ENCODE data around the gene MXRA8.
A peak's percentile ranks its signal among the peaks of the same experiment; 100 is the strongest.

The MXRA8 gene

DNA sequence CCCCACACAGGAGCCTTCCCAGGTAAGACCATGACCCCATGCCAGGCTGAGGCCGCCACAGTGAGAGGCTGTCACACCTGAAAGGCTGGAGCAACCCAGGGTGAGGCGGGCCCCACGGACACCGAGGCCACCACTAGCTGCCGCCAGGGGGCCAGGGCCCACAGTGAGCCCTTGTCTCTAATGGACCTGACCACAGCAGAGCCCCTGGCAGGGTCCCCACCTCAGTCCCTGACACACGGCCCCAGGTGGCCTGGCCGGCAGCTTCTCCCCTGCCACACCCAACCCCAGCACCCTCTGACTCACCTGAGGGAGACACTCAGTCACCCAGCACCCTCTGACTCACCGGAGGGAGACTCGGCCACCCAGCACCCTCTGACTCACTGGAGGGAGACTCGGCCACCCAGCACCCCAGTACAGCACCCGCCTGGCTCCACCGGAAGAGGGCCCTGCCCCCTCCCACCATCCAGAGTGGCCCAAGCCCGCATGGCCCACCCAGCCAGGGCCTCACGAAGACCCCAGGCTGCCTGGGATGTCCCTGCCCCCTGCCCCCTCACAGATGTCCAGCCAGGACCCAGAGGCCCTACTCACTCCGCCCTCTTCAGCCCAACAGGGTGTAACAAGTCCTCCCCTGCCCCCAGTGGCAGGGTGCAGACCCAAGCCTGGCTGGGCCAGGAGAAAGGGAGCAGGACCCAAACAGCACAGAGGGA lies 13.5 kb downstream of the MXRA8 start:
- TF ChIP-seq, protein P1, sequence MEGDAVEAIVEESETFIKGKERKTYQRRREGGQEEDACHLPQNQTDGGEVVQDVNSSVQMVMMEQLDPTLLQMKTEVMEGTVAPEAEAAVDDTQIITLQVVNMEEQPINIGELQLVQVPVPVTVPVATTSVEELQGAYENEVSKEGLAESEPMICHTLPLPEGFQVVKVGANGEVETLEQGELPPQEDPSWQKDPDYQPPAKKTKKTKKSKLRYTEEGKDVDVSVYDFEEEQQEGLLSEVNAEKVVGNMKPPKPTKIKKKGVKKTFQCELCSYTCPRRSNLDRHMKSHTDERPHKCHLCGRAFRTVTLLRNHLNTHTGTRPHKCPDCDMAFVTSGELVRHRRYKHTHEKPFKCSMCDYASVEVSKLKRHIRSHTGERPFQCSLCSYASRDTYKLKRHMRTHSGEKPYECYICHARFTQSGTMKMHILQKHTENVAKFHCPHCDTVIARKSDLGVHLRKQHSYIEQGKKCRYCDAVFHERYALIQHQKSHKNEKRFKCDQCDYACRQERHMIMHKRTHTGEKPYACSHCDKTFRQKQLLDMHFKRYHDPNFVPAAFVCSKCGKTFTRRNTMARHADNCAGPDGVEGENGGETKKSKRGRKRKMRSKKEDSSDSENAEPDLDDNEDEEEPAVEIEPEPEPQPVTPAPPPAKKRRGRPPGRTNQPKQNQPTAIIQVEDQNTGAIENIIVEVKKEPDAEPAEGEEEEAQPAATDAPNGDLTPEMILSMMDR (IDR thresholded peaks at IDR 0.05; ENCODE audit: low read depth, low read length, missing control alignments), result peak; percentile 43
- H3K4me3 ChIP-seq (ENCODE audit: low read depth, low read length), result no peak overlapping the region
- in situ Hi-C loops (cut with HindIII; ENCODE audit: low sequenced_read_pairs), result no loop called here
- DNase-seq (ENCODE audit: low read depth), result no peak

DNA sequence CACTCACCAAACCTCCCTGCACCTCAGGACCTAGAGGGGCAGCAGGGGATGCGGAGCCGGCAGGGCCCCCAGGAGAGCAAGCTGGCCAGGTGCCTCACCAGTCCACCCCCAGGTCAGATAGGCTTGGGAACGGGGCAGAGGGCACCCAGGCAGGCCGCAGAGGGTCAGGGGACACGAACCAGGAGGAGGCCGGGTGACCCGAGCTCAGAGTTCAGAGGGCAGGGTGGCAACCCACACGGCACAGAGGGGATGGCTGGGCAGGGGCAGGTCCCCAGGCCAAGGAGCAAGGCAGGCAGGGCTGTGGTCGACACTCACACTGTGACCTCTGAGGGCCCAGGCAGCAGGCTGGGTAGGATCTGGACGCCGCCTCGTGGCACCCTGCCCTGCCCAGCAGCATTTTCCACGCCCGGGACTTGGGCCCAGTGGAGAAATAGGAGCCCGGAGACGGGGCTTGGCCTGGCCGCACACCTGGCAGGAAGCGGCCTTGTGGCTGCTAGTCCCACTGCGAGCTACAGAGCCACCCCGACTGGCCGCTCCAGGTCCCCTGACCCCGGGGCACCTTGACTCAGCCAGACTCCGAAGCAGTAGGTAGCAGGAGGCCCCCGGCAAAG lies 14.4 kb downstream of the MXRA8 start:
- DNase-seq (ENCODE audit: low read depth), result no peak
- TF ChIP-seq, protein P1 (IDR thresholded peaks at IDR 0.05; ENCODE audit: low read depth, low read length, missing control alignments), result no peak
- in situ Hi-C loops (cut with HindIII; ENCODE audit: low sequenced_read_pairs), result no loop called here
- no peak overlapping the region for H3K4me3 ChIP-seq (ENCODE audit: low read depth, low read length)

GRCh38 chr1:1342584-1343115 lies 15.7 kb downstream of the MXRA8 start:
- in situ Hi-C loops (cut with HindIII; ENCODE audit: low sequenced_read_pairs), result no loop called here
- no peak overlapping the region for H3K4me3 ChIP-seq (ENCODE audit: low read depth, low read length)
- TF ChIP-seq, protein P1 (IDR thresholded peaks at IDR 0.05; ENCODE audit: low read depth, low read length, missing control alignments), result no peak
- DNase-seq (ENCODE audit: low read depth), result no peak

DNA sequence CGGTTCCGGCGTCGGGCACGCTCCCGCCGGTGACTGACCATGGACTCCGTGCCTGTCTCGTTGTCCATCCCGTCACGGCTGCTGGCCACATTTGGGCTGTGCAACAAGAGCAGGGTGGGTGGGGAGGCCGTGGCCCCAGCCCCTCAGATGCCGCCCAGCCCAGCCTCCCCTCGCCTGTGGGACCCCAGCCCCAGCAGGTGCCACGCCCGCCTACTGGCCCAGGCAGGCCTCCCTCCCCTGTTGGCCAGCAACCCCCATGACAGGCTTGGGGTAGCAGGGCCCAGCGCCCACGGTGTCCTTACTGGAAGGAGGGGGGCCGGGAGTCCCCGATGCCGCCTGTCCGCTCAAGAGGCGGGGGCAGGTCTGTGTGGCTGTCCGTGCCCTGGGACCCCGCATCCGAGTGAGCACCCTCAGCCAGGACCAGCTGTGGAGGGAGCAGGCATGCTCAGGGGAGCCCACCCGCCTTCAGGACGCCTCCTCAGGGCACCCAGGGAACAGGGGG lies 16.2 kb downstream of the MXRA8 start:
- DNase-seq (ENCODE audit: low read depth), result no peak
- TF ChIP-seq, protein P1 (IDR thresholded peaks at IDR 0.05; ENCODE audit: low read depth, low read length, missing control alignments), result no peak
- H3K4me3 ChIP-seq (ENCODE audit: low read depth, low read length), result no peak overlapping the region
- in situ Hi-C loops (cut with HindIII; ENCODE audit: low sequenced_read_pairs), result no loop called here

GRCh38 chr1:1341549-1342021 lies 16.8 kb downstream of the MXRA8 start:
- H3K4me3 ChIP-seq (ENCODE audit: low read depth, low read length), result no peak overlapping the region
- DNase-seq (ENCODE audit: low read depth), result no peak
- TF ChIP-seq, protein P1 (IDR thresholded peaks at IDR 0.05; ENCODE audit: low read depth, low read length, missing control alignments), result no peak
- in situ Hi-C loops (cut with HindIII; ENCODE audit: low sequenced_read_pairs), result no loop called here

DNA sequence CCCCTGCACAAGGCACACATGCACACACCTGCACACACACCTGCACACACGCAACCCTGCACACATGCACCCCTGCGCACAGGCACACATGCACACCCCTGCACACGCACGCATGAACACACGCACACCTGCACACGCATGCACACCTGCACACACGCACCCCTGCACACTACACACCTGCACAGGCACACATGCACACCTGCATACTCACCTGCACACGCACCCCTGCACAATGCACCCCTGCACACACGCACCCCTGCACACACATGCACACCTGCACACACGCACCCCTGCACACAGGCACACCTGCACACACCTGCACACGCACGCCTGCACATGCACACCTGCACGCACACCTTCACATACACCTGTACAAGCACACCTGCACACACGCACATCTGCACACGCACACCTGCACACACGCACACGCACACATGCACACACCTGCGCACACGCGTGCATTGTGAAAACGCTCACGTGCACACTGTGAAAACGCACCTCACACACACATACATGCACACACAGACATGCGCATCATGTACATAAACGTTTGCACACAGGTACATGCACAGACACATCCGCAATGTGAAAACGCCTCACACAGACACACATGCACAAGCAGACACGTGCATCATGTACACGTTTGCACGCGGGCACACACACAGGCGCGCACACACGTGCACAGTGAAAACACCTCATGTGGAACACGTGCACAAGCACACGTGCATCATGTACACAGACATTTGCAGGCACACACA lies 17.4 kb downstream of the MXRA8 start:
- H3K4me3 ChIP-seq (ENCODE audit: low read depth, low read length), result no peak overlapping the region
- in situ Hi-C loops (cut with HindIII; ENCODE audit: low sequenced_read_pairs), result no loop called here
- TF ChIP-seq, protein P1 (IDR thresholded peaks at IDR 0.05; ENCODE audit: low read depth, low read length, missing control alignments), result no peak
- DNase-seq (ENCODE audit: low read depth), result no peak
